Fibroblast of villous mesenchyme (primary cell): ENCODE results near the gene DCTPP1. TPM values are rescaled to one million over a fixed set of nuclear protein-coding genes. Genes with fewer than 3 reads are reported as not detected.

Experiments
- DNase-seq: peaks from one replicate; pipeline ENCODE4 v3.0.0-alpha.2; 2010; ENCODE audit warnings: low read depth
- H3K4me3 ChIP-seq: 2 replicates; pipeline ENCODE4 v1.5.1; 2011; ENCODE audit warnings: low read depth, mild to moderate bottlenecking, low read length
- total RNA-seq: library from RNA; depleted of rRNA; stranded (reverse); fragments of >200 nt; gene quantifications from 2 replicates; pipeline ENCODE4 v1.2.3, GENCODE V29; 2012
- TF ChIP-seq, protein P1 (sequence below): IDR thresholded peaks from 2 replicates; pipeline ENCODE4 v1.5.1; 2012; ENCODE audit warnings: low read depth, mild to moderate bottlenecking, low read length; ENCODE audit not compliant: insufficient read depth

The DCTPP1 gene
- total RNA-seq, 1 donor, result 18.6 TPM

- no peak for DNase-seq
- TF ChIP-seq, protein P1, sequence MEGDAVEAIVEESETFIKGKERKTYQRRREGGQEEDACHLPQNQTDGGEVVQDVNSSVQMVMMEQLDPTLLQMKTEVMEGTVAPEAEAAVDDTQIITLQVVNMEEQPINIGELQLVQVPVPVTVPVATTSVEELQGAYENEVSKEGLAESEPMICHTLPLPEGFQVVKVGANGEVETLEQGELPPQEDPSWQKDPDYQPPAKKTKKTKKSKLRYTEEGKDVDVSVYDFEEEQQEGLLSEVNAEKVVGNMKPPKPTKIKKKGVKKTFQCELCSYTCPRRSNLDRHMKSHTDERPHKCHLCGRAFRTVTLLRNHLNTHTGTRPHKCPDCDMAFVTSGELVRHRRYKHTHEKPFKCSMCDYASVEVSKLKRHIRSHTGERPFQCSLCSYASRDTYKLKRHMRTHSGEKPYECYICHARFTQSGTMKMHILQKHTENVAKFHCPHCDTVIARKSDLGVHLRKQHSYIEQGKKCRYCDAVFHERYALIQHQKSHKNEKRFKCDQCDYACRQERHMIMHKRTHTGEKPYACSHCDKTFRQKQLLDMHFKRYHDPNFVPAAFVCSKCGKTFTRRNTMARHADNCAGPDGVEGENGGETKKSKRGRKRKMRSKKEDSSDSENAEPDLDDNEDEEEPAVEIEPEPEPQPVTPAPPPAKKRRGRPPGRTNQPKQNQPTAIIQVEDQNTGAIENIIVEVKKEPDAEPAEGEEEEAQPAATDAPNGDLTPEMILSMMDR, result no peak
- H3K4me3 ChIP-seq, result no peak overlapping the region
Observed at GRCh38 chr16:30421010-30421409, 8.8 kb downstream of the DCTPP1 start.

DNA sequence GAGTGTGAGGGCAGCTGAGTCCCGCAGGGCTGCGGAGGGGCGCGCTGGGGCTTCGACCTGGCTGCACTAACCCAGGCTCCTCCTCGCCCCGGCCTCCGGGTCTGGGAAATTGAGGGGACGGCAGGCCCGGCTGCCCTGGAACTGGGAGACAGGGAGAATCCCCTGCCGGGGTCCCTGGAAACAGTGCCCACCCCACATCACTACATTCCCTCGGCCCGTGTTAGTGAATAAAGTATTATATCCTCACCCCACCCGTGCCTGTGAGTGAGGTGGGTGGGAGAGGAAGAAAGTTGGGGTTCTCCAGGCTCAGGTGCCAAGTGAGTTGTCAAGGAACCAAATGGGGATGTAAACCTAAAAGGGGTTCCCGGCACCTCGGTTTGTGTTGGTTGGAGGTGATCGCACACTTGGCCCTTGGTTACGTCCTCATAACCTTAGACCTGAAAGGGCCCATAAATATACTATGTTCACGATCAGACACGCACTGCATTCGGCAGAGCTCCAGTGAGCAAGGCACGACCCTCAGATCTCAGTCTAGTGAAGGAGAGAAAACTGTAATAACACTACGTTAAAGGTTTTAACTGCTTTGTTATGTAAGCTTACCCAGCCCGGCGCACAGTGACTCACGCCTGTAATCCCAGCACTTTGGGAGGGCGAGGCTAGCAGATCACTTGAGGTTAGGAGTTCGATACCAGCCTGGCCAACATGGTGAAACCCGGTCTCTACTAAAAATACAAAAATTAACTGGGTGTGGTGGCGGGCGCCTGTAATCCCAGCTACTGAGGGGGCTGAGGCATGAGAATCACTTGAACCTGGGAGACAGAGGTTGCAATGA, 11.3 kb downstream of the DCTPP1 start:
- TF ChIP-seq, protein P1, result peak; percentile 21
- H3K4me3 ChIP-seq, result peak overlapping the region; percentile 67
- no peak for DNase-seq

DNA sequence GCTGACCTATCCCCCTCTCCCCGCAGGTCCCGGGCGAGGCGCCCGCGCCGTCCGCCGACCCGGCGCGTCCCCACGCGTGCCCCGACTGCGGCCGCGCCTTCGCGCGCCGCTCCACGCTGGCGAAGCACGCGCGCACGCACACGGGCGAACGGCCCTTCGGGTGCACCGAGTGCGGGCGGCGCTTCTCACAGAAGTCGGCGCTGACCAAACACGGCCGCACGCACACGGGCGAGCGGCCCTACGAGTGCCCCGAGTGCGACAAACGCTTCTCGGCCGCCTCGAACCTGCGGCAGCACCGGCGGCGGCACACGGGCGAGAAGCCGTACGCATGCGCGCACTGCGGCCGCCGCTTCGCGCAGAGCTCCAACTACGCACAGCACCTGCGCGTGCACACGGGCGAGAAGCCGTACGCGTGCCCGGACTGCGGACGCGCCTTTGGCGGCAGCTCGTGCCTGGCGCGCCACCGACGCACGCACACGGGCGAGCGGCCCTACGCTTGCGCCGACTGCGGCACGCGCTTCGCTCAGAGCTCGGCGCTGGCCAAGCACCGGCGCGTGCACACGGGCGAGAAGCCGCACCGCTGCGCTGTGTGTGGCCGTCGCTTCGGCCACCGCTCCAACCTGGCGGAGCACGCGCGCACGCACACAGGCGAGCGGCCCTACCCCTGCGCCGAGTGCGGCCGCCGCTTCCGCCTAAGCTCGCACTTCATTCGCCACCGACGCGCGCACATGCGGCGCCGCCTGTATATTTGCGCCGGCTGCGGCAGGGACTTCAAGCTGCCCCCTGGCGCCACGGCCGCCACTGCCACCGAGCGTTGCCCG, 12.1 kb downstream of the DCTPP1 start:
- TF ChIP-seq, protein P1, result no peak
- DNase-seq, result peak; percentile 91
- peak overlapping the region; percentile 67 for H3K4me3 ChIP-seq

- H3K4me3 ChIP-seq, result peak overlapping the region; percentile 67
- no peak for DNase-seq
- TF ChIP-seq, protein P1, result no peak
Observed at GRCh38 chr16:30416624-30417528, 13.0 kb downstream of the DCTPP1 start.

- no peak overlapping the region for H3K4me3 ChIP-seq
- TF ChIP-seq, protein P1, result no peak
- no peak for DNase-seq
Observed at GRCh38 chr16:30416047-30416603, 13.7 kb downstream of the DCTPP1 start.

DNA sequence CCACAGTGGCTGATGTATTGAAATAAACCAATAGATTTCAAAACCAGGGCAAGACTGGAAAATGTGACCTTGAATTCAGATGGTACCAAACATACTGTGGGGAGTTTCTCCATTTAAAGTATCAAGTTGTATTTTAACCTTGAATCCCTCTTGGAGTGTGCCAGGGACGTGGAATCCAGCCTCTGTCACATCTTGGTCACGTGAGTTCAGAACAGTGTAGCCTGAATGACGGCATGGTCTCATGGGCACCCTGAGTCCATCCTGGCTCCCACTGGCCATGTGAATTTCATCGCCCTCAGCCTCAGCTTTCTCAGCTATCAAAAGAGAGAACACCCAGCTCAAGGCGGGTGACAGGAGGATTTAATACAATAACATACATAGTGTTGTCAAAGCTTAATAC, 15.7 kb downstream of the DCTPP1 start:
- no peak overlapping the region for H3K4me3 ChIP-seq
- no peak for DNase-seq
- TF ChIP-seq, protein P1, result no peak
